Natural killer cell treated with Interleukin-12 subunit alpha and Interleukin-12 subunit beta and Interleukin-15 and Interleukin-18, amount 100 ng/mL, for 72 hours (primary cell): ENCODE measurements around the gene ZDHHC12. TPM values are rescaled to one million over a fixed set of nuclear protein-coding genes. Genes with fewer than 3 reads are reported as not detected.

Experiments
- ATAC-seq, 2 donors: fragments of 150-1000 bp; cut with Tn5 transposase in 1 of 2; sonication (Bioruptor Pico), chemical (Tn5 transposase) in 1 of 2; 2 replicates each; pipeline ENCODE4 v1.10.0; 2021
- DNase-seq: peaks from one replicate; pipeline ENCODE4 v3.0.0; 2022; ENCODE audit warnings: low spot score
- H3K27ac Mint-ChIP-seq, 2 donors: 1 replicate in 1 of 2; 2 replicates in 1 of 2; pipeline ENCODE4 v1.8.0; 2022; ENCODE audit warnings: mixed read lengths in 2 of 2, mild to moderate bottlenecking in 1 of 2, moderate library complexity in 1 of 2
- H3K27me3 Mint-ChIP-seq, 2 donors: 1 replicate in 1 of 2; 2 replicates in 1 of 2; pipeline ENCODE4 v1.8.0; 2022; ENCODE audit warnings: mixed read lengths in 2 of 2
- H3K36me3 Mint-ChIP-seq: one replicate; pipeline ENCODE4 v1.8.0; 2022; ENCODE audit warnings: mixed read lengths
- H3K4me1 Mint-ChIP-seq, 2 donors: 1 replicate in 1 of 2; 2 replicates in 1 of 2; pipeline ENCODE4 v1.8.0; 2022; ENCODE audit warnings: low read depth in 2 of 2, mixed read lengths in 2 of 2, mild to moderate bottlenecking in 1 of 2
- H3K4me3 Mint-ChIP-seq: one replicate; pipeline ENCODE4 v1.8.0; 2022; ENCODE audit warnings: mixed read lengths
- H3K9me3 Mint-ChIP-seq: 2 replicates; pipeline ENCODE4 v1.8.0; 2022; ENCODE audit warnings: mixed read lengths
- total RNA-seq, 2 donors: library from RNA; stranded (reverse); gene quantifications; one replicate each; pipeline ENCODE4 v1.2.3, GENCODE V29; 2022

ZDHHC12 gene
- total RNA-seq, 2 donors from 2014 or later: 56.3 to 72.3 TPM

- Mint-ChIP-seq H3K27me3 (no peaks in the 10 kb centered on the region), H3K27ac (peak overlapping the region; percentile 75 to 89), H3K36me3 (no peaks in the 10 kb centered on the region), H3K4me1 (peaks cover 32 to 35% of the 10 kb centered on the region in 2 donors), H3K9me3 (no peaks in the 10 kb centered on the region), H3K4me3 (peak overlapping the region; percentile 95)
- no peak for ATAC-seq
- DNase-seq: no peak
These were observed 1.3 kb downstream of the ZDHHC12 start for GRCh38 chr9:128722380-128723351.

DNA sequence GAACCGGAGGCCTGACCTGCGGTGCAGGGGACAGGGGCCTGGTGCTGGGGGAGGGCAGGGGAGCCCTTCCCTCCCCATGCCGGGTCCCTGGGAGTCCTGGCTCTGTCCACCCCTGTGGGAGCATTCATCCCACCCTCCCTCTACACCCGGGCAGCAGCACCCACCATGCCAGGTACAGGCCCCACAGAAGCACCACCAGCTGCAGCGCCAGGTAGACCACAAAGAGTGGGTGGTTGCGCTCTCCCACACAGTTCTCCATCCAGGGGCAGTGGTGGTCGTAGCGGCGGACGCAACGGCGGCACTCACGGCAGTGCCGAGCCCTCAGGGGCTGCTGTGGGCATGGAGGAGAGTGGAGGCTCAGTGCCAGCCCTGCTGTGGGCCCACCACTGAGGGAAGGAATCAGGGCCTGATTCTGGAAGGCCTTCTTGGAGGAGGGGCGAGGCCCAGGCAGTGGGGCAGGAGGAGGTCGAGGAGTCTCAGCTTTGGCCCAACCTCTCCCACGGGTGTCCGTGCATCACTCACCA lies 2.4 kb downstream of the ZDHHC12 start:
- Mint-ChIP-seq H3K36me3 (no peaks in the 10 kb centered on the region), H3K4me3 (no peak overlapping the region), H3K27me3 (no peaks in the 10 kb centered on the region), H3K27ac (no peak overlapping the region), H3K9me3 (no peaks in the 10 kb centered on the region), H3K4me1 (peaks cover 32 to 35% of the 10 kb centered on the region in 2 donors)
- no peak for DNase-seq
- ATAC-seq: no peak

- no peak for DNase-seq
- H3K4me3 Mint-ChIP-seq: peak overlapping the region; percentile 22
These were observed 3.0 kb downstream of the ZDHHC12 start for GRCh38 chr9:128720841-128721486.

GRCh38 chr9:128719919-128720605 lies 3.9 kb downstream of the ZDHHC12 start:
- no peaks in the 10 kb centered on the region for H3K36me3 Mint-ChIP-seq
- DNase-seq (no peak), ATAC-seq (no peak)
- no peak overlapping the region for H3K27ac Mint-ChIP-seq
- peaks cover 25% of the 10 kb centered on the region in 2 donors for H3K4me1 Mint-ChIP-seq
- H3K9me3 Mint-ChIP-seq: no peaks in the 10 kb centered on the region
- no peak overlapping the region for H3K4me3 Mint-ChIP-seq
- H3K27me3 Mint-ChIP-seq: no peaks in the 10 kb centered on the region

More at GRCh38 chr9:128720841-128721486, 3.0 kb downstream of the ZDHHC12 start:
- Mint-ChIP-seq H3K36me3 (no peaks in the 10 kb centered on the region), H3K27me3 (no peaks in the 10 kb centered on the region), H3K4me1 (peaks cover 30 to 32% of the 10 kb centered on the region in 2 donors), H3K9me3 (no peaks in the 10 kb centered on the region), H3K27ac (no peak overlapping the region)
- no peak for ATAC-seq

DNA sequence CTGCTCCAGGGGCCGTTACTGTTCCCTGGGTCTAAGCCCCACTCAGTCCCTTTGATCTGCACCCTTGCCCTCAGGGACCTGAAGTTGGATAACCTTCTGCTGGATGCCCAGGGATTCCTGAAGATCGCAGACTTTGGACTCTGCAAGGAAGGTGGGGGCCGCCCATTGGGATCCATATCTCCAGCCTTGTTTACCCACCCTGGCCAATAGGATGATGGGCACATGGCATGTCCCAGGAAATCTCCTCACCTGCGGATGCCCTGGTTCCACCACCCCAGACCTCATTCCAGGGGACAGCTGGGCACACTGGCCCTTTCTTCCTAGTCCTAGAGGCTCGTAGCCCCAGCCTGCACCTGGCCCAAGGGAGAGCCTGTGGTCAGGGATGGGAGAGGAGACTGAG lies 5.5 kb downstream of the ZDHHC12 start:
- Mint-ChIP-seq H3K9me3 (no peaks in the 10 kb centered on the region), H3K27ac (no peak overlapping the region), H3K36me3 (no peaks in the 10 kb centered on the region), H3K4me3 (no peak overlapping the region), H3K4me1 (peaks cover 13 to 14% of the 10 kb centered on the region in 2 donors), H3K27me3 (no peaks in the 10 kb centered on the region)
- ATAC-seq: no peak
- DNase-seq: no peak

- H3K4me3 Mint-ChIP-seq: no peak overlapping the region
- no peak for DNase-seq
- H3K9me3 Mint-ChIP-seq: no peaks in the 10 kb centered on the region
- H3K27ac Mint-ChIP-seq: no peak overlapping the region
- no peak for ATAC-seq
- no peaks in the 10 kb centered on the region for H3K27me3 Mint-ChIP-seq
- peaks cover 9 to 10% of the 10 kb centered on the region in 2 donors for H3K4me1 Mint-ChIP-seq
- H3K36me3 Mint-ChIP-seq: no peaks in the 10 kb centered on the region
These were observed 5.9 kb downstream of the ZDHHC12 start for GRCh38 chr9:128718047-128718446.

DNA sequence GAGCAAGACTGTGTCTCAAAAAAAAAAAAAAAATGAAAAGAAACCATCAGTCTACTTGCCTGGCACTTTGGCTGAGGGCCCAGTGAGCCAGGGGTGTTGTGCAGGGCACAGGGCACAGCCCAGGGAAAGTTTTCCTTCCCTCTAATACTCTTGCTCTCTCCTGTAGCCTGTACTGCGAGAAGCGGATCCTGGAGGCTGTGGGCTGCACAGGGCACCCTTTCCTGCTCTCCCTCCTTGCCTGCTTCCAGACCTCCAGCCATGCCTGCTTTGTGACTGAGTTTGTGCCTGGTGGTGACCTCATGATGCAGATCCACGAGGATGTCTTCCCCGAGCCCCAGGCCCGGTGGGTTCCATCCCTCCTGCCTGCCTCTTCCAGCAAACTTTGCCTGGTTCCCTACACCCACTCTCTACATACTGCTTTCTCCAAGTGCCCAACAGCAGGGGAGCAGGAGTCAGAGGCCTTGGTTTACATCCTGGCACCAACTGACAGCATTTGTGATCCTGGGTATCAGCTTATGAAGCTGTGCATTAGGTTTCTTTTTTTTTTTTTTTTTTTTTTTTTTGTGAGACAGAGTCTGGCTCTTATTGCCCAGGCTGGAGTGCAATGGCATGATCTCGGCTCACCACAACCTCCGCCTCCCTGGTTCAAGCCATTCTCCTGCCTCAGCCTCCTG lies 7.2 kb downstream of the ZDHHC12 start:
- DNase-seq (no peak), ATAC-seq (no peak)
- Mint-ChIP-seq H3K4me3 (no peak overlapping the region), H3K4me1 (no peaks in the 10 kb centered on the region), H3K9me3 (no peaks in the 10 kb centered on the region), H3K27ac (no peak overlapping the region), H3K27me3 (no peaks in the 10 kb centered on the region), H3K36me3 (no peaks in the 10 kb centered on the region)

- no peaks in the 10 kb centered on the region for H3K4me1 Mint-ChIP-seq
- no peaks in the 10 kb centered on the region for H3K36me3 Mint-ChIP-seq
- no peaks in the 10 kb centered on the region for H3K9me3 Mint-ChIP-seq
- DNase-seq (no peak), ATAC-seq (no peak)
- H3K27me3 Mint-ChIP-seq: no peaks in the 10 kb centered on the region
- H3K27ac Mint-ChIP-seq: no peak overlapping the region
- H3K4me3 Mint-ChIP-seq: no peak overlapping the region
These were observed 8.5 kb downstream of the ZDHHC12 start for GRCh38 chr9:128715436-128715750.

- no peak overlapping the region for H3K27ac Mint-ChIP-seq
- no peaks in the 10 kb centered on the region for H3K9me3 Mint-ChIP-seq
- no peaks in the 10 kb centered on the region for H3K36me3 Mint-ChIP-seq
- DNase-seq (no peak), ATAC-seq (peak in 1 of 2 donors; percentile 25)
- no peaks in the 10 kb centered on the region for H3K27me3 Mint-ChIP-seq
- H3K4me3 Mint-ChIP-seq: no peak overlapping the region
- no peaks in the 10 kb centered on the region for H3K4me1 Mint-ChIP-seq
These were observed 9.1 kb downstream of the ZDHHC12 start for GRCh38 chr9:128714586-128715435.

GRCh38 chr9:128713941-128714573 lies 9.9 kb downstream of the ZDHHC12 start:
- H3K36me3 Mint-ChIP-seq: no peaks in the 10 kb centered on the region
- H3K4me3 Mint-ChIP-seq: no peak overlapping the region
- DNase-seq: no peak
- H3K4me1 Mint-ChIP-seq: no peaks in the 10 kb centered on the region
- no peaks in the 10 kb centered on the region for H3K9me3 Mint-ChIP-seq
- H3K27me3 Mint-ChIP-seq: no peaks in the 10 kb centered on the region
- no peak for ATAC-seq
- H3K27ac Mint-ChIP-seq: no peak overlapping the region

DNA sequence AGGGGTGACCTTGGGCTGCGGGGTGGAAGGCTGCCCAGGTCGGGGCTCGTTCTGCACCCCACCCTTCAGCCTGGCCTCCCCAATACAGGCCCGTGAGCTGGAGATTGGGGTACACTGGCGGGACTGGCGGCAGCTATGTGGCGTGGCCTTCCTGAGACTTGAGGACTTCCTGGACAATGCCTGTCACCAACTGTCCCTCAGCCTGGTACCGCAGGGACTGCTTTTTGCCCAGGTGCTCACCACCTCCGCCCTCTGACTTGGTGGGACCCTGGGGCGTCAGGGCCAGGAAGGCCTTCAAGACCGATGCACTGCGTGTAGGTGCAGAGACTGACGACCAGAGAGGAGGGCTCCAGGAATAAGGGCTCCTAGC lies 10.5 kb downstream of the ZDHHC12 start:
- Mint-ChIP-seq H3K4me3 (no peak overlapping the region), H3K9me3 (no peaks in the 10 kb centered on the region), H3K36me3 (no peaks in the 10 kb centered on the region), H3K27ac (no peak overlapping the region), H3K27me3 (no peaks in the 10 kb centered on the region), H3K4me1 (no peaks in the 10 kb centered on the region)
- no peak for ATAC-seq
- no peak for DNase-seq
